ENCODE measurements around the gene CYP19A1. TPM values are rescaled to one million over a fixed set of nuclear protein-coding genes. Genes with fewer than 3 reads are reported as not detected.

Gene CYP19A1
- total and polyA plus RNA-seq, 4 donors, result 0.03 to 124 (median 0.50) TPM; not detected in 1

GRCh38 chr15:51359981-51360380 lies 21.6 kb upstream of the CYP19A1 start:
- 72% methylated on average over 7 of the region's 7 CpGs for WGBS
- no peak overlapping the region for H3K9ac ChIP-seq (ENCODE audit: low read depth in 1 of 2, low read length in 2 of 2)
- no peak overlapping the region for H3K27ac ChIP-seq (ENCODE audit: low read depth in 1 of 2, low read length in 2 of 2)
- DNase-seq (ENCODE audit: low spot score), result no peak
- no peak for TF ChIP-seq FOXA2 (IDR thresholded peaks at IDR 0.05)
- no peaks in the 10 kb centered on the region for H3K4me1 ChIP-seq (ENCODE audit: control insufficient read depth in 4 of 4, insufficient read depth in 4 of 4, low read length in 3 of 4)
- no peaks in the 10 kb centered on the region for H3K9me3 ChIP-seq (ENCODE audit: control insufficient read depth in 4 of 4, low read length in 3 of 4)
- H3K36me3 ChIP-seq (ENCODE audit: control insufficient read depth in 4 of 4, insufficient read depth in 3 of 4, low read depth in 1 of 4, low read length in 3 of 4), result no peaks in the 10 kb centered on the region
- H3K27me3 ChIP-seq (ENCODE audit: control insufficient read depth in 4 of 4, insufficient read depth in 4 of 4, low read length in 3 of 4), result no peaks in the 10 kb centered on the region
- H3K4me3 ChIP-seq (ENCODE audit: low read depth in 1 of 3, low read length in 3 of 3), result no peak overlapping the region

GRCh38 chr15:51356983-51357382 lies 18.6 kb upstream of the CYP19A1 start:
- Histone ChIP-seq H3K9me3 (ENCODE audit: control insufficient read depth in 4 of 4, low read length in 3 of 4) (no peaks in the 10 kb centered on the region), H3K27me3 (ENCODE audit: control insufficient read depth in 4 of 4, insufficient read depth in 4 of 4, low read length in 3 of 4) (no peaks in the 10 kb centered on the region), H3K4me1 (ENCODE audit: control insufficient read depth in 4 of 4, insufficient read depth in 4 of 4, low read length in 3 of 4) (no peaks in the 10 kb centered on the region), H3K27ac (ENCODE audit: low read depth in 1 of 2, low read length in 2 of 2) (no peak overlapping the region), H3K9ac (ENCODE audit: low read depth in 1 of 2, low read length in 2 of 2) (no peak overlapping the region), H3K36me3 (ENCODE audit: control insufficient read depth in 4 of 4, insufficient read depth in 3 of 4, low read depth in 1 of 4, low read length in 3 of 4) (no peaks in the 10 kb centered on the region), H3K4me3 (ENCODE audit: low read depth in 1 of 3, low read length in 3 of 3) (no peak overlapping the region)
- TF ChIP-seq REST (IDR thresholded peaks at IDR 0.05) (no peak), JUND (IDR thresholded peaks at IDR 0.05) (no peak), GABPA (IDR thresholded peaks at IDR 0.05 in 1 of 2, conservative IDR thresholded peaks at IDR 0.05 in 1 of 2) (no peak), MAX (IDR thresholded peaks at IDR 0.05) (no peak), EGR1 (IDR thresholded peaks at IDR 0.05; ENCODE audit: low read depth in 2 of 2) (no peak), ATF3 (IDR thresholded peaks at IDR 0.05) (no peak), FOXA2 (IDR thresholded peaks at IDR 0.05) (no peak), FOXA1 (IDR thresholded peaks at IDR 0.05) (no peak), NR2F2 (IDR thresholded peaks at IDR 0.05) (no peak), TAF1 (conservative IDR thresholded peaks at IDR 0.05) (no peak), CTCF (IDR thresholded peaks at IDR 0.05; ENCODE audit: low read depth, low read length, missing input control) (no peak), HNF4G (IDR thresholded peaks at IDR 0.05) (no peak), SP1 (IDR thresholded peaks at IDR 0.05) (no peak), RXRA (IDR thresholded peaks at IDR 0.05) (no peak), YY1 (IDR thresholded peaks at IDR 0.05) (no peak), ZBTB33 (IDR thresholded peaks at IDR 0.05) (no peak), RAD21 (IDR thresholded peaks at IDR 0.05) (no peak)
- no peak for DNase-seq (ENCODE audit: low spot score)
- WGBS, result 91% methylated on average over 6 of the region's 6 CpGs
